Measurements from ENCODE around the gene GLRX5. TPM values are rescaled to one million over a fixed set of nuclear protein-coding genes. Genes with fewer than 3 reads are reported as not detected.

The GLRX5 gene
- total RNA-seq, 1 experiment from 2014 or later, result 67.8 TPM

DNA sequence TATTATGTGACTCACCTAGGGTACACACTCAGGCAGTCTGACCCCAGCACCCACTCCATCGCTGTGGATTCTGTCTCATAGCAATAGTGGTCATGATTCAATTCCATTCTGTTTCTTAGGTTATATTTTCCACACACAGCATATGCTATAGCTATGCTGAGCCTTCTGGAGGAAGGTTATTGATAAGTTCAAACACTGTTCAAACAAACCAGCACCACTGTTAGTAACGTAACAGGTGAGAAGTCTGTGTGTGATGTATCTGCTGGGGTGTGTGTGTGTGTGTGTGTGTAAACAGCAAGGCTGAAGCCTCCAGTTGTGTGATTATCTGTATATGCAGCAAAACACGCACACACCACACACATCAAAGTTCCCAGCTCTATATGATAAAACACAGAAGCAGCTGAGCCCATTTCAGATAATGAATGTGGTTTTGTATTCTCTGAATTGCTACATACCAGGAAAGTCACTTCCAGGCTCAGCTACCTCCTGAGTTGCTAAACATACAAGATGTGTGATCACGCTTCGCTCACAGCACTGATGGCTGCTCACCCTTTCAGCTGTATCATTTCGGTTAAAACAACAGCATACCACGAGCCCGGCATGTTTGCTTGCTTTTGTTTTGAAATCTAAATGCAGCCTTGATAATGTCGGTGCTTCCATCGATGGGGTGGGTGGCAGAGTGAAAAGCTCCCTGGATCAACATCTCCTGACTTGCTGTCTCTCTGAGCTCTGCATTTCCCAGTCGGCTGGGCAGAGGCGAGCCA is 11.6 kb upstream of the GLRX5 start:
- Mint-ChIP-seq H3K4me3 (ENCODE audit: unreplicated experiment) (peak overlapping the region; percentile 8), H3K36me3 (ENCODE audit: insufficient read depth, unreplicated experiment) (peaks cover 16% of the 10 kb centered on the region), H3K27ac (ENCODE audit: unreplicated experiment) (peak overlapping the region; percentile 81), H3K4me1 (ENCODE audit: low read depth, unreplicated experiment) (peaks cover 40% of the 10 kb centered on the region), H3K9me3 (ENCODE audit: unreplicated experiment) (no peaks in the 10 kb centered on the region), H3K27me3 (ENCODE audit: insufficient read depth, unreplicated experiment) (no peaks in the 10 kb centered on the region)
- TSS peak; percentile 79 for BruUV-seq (replicated peaks)
- intact Hi-C loops (cut with micrococcal nuclease; ENCODE audit: unreplicated experiment), result no loop called here
- Histone ChIP-seq H3K9me3 (no peaks in the 10 kb centered on the region), H3K4me1 (peaks cover 50% of the 10 kb centered on the region), H3K36me3 (ENCODE audit: control insufficient read depth, insufficient read depth, low read length) (no peaks in the 10 kb centered on the region), H3K4me3 (ENCODE audit: low read depth, low read length) (no peak overlapping the region), H3K27me3 (replicated peaks; ENCODE audit: control insufficient read depth, insufficient read depth, low read length) (no peaks in the 10 kb centered on the region)
- POLR2A ChIA-PET, result interaction anchor here (0.5 to 2.1 kb wide), 5 partner anchors 11 to 349 kb away, joined by 3 to 6 read pairs (median 3); partner anchors contain the start of gene GLRX5
- TF ChIP-seq, protein P1, sequence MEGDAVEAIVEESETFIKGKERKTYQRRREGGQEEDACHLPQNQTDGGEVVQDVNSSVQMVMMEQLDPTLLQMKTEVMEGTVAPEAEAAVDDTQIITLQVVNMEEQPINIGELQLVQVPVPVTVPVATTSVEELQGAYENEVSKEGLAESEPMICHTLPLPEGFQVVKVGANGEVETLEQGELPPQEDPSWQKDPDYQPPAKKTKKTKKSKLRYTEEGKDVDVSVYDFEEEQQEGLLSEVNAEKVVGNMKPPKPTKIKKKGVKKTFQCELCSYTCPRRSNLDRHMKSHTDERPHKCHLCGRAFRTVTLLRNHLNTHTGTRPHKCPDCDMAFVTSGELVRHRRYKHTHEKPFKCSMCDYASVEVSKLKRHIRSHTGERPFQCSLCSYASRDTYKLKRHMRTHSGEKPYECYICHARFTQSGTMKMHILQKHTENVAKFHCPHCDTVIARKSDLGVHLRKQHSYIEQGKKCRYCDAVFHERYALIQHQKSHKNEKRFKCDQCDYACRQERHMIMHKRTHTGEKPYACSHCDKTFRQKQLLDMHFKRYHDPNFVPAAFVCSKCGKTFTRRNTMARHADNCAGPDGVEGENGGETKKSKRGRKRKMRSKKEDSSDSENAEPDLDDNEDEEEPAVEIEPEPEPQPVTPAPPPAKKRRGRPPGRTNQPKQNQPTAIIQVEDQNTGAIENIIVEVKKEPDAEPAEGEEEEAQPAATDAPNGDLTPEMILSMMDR (IDR thresholded peaks at IDR 0.05; ENCODE audit: insufficient read depth in 1 of 2, low read depth in 1 of 2, low read length in 1 of 2, severe bottlenecking in 1 of 2, unreplicated experiment in 1 of 2), result no peak
- CTCF ChIA-PET, result interaction anchor here (0.7 to 1.9 kb wide), 3 partner anchors 54 to 81 kb away, joined by 3 to 12 read pairs (median 3); no protein-coding TSS in a partner anchor
- no peak for DNase-seq

DNA sequence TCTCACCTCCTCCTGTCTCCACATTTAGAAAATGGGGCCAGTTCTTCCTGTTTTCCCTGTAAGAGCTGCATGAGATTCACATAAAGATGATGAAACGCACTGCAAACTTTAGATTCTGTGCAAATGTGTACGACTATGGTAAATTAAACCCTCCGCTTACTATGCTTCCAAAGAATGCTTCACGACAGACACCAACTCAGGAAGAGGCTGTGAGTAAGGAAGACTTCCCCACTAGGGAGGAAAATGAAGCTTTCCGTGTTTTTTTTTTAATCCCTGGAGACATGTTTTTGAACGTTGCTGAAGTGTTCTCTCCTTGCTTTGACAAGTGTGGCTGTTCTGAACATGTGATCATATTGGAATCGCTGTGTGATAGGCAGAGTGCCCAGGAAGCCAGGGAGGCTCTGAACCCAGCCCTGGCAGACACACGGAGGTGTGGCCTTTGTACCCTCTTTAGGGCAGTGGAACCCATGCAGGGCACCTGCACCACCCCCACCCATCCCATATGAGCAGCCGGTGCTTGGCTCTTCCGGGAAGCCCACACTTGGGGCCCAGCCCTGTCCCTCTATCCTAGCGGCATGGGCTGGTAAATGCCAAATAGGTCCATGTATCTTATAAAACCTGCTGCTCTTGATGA is 10.9 kb upstream of the GLRX5 start:
- H3K36me3 Mint-ChIP-seq (ENCODE audit: insufficient read depth, unreplicated experiment), result peaks cover 20% of the 10 kb centered on the region
- H3K4me1 Mint-ChIP-seq (ENCODE audit: low read depth, unreplicated experiment), result peaks cover 40% of the 10 kb centered on the region
- intact Hi-C loops (cut with micrococcal nuclease; ENCODE audit: unreplicated experiment), result no loop called here
- peak in 1 of 2 experiments; percentile 61 for DNase-seq
- Histone ChIP-seq H3K36me3 (ENCODE audit: control insufficient read depth, insufficient read depth, low read length) (no peaks in the 10 kb centered on the region), H3K4me1 (peaks cover 50% of the 10 kb centered on the region), H3K27me3 (replicated peaks; ENCODE audit: control insufficient read depth, insufficient read depth, low read length) (no peaks in the 10 kb centered on the region), H3K9me3 (no peaks in the 10 kb centered on the region), H3K4me3 (ENCODE audit: low read depth, low read length) (no peak overlapping the region)
- H3K9me3 Mint-ChIP-seq (ENCODE audit: unreplicated experiment), result no peaks in the 10 kb centered on the region
- BruUV-seq (replicated peaks), result no TSS peak
- peak overlapping the region; percentile 8 for H3K4me3 Mint-ChIP-seq (ENCODE audit: unreplicated experiment)
- TF ChIP-seq, protein P1 (IDR thresholded peaks at IDR 0.05; ENCODE audit: insufficient read depth in 1 of 2, low read depth in 1 of 2, low read length in 1 of 2, severe bottlenecking in 1 of 2, unreplicated experiment in 1 of 2), result no peak
- CTCF ChIA-PET, result interaction anchor here (0.7 to 1.9 kb wide), 3 partner anchors 55 to 81 kb away, joined by 3 to 12 read pairs (median 3); no protein-coding TSS in a partner anchor
- H3K27ac Mint-ChIP-seq (ENCODE audit: unreplicated experiment), result peak overlapping the region; percentile 81
- H3K27me3 Mint-ChIP-seq (ENCODE audit: insufficient read depth, unreplicated experiment), result no peaks in the 10 kb centered on the region
- POLR2A ChIA-PET, result interaction anchor here (0.5 to 2.1 kb wide), 5 partner anchors 10 to 349 kb away, joined by 3 to 6 read pairs (median 3); partner anchors contain the start of gene GLRX5

DNA sequence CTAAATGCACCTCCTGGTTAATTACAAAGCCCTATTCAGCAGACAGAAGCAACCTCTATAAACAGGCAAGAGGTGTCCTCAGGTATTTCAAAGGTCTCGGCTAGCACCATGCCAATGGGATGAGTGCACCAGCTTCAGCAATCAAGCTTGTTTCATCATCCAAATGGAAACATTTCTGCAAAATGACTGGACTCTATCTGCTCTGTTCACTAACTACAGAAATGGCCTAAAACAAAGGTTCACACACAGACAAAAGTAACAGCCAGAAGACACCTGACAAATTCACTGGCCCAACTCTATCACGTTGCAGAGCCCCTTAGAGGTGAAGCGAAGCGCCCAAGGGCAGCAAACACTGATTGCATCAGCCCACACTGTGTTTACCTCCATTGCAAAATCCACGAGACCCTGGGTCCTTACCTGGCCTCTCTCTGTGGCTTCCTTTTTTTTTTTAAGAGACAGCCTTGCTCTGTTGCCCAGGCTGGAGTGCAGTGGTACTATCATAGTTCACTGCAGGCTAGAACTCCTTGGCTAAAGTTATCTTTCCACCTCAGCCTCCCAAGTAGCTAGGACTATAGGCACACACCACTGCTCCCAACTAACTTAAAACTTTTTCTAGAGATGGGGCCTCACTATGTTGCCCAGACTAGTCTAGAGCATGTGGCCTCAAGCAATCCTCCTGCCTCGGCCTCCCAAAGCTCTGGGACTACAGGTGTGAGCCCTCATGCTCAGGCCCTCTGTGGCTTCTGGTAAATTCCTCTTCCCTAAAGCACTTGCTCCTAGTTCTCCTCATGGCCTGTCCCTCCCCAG is 9.9 kb upstream of the GLRX5 start:
- Histone ChIP-seq H3K27me3 (replicated peaks; ENCODE audit: control insufficient read depth, insufficient read depth, low read length) (no peaks in the 10 kb centered on the region), H3K4me3 (ENCODE audit: low read depth, low read length) (no peak overlapping the region), H3K36me3 (ENCODE audit: control insufficient read depth, insufficient read depth, low read length) (no peaks in the 10 kb centered on the region), H3K9me3 (no peaks in the 10 kb centered on the region), H3K4me1 (peaks cover 50% of the 10 kb centered on the region)
- ChIA-PET CTCF (interaction anchor here (0.9 to 1.9 kb wide), 2 partner anchors 72 to 82 kb away, joined by 3 to 12 read pairs; no protein-coding TSS in a partner anchor), POLR2A (interaction anchor here (1.1 to 2.1 kb wide), 2 partner anchors 9 kb away, joined by 3 to 6 read pairs; partner anchors contain the start of genes GLRX5 and SYNE3)
- Mint-ChIP-seq H3K36me3 (ENCODE audit: insufficient read depth, unreplicated experiment) (peaks cover 20% of the 10 kb centered on the region), H3K9me3 (ENCODE audit: unreplicated experiment) (no peaks in the 10 kb centered on the region), H3K27ac (ENCODE audit: unreplicated experiment) (peak overlapping the region; percentile 81), H3K27me3 (ENCODE audit: insufficient read depth, unreplicated experiment) (no peaks in the 10 kb centered on the region), H3K4me3 (ENCODE audit: unreplicated experiment) (peak overlapping the region; percentile 3), H3K4me1 (ENCODE audit: low read depth, unreplicated experiment) (peaks cover 40% of the 10 kb centered on the region)
- DNase-seq, result peak; percentile 67 to 75
- intact Hi-C loops (cut with micrococcal nuclease; ENCODE audit: unreplicated experiment), result no loop called here
- TF ChIP-seq, protein P1 (IDR thresholded peaks at IDR 0.05; ENCODE audit: insufficient read depth in 1 of 2, low read depth in 1 of 2, low read length in 1 of 2, severe bottlenecking in 1 of 2, unreplicated experiment in 1 of 2), result no peak
- no TSS peak for BruUV-seq (replicated peaks)
